Mucosa of rectum (tissue), 2 donors: ENCODE results near the gene INSL3.
A peak's percentile ranks its signal among the peaks of the same experiment; 100 is the strongest.

Experiments used
- H3K27ac ChIP-seq, 2 donors: one replicate each; pipeline ENCODE4 v1.7.0; 2013; ENCODE audit warnings: inconsistent platforms in 2 of 2, low read depth in 2 of 2, low read length in 2 of 2
- H3K27me3 ChIP-seq, 2 donors: one replicate each; pipeline ENCODE4 v1.7.0; 2013; ENCODE audit warnings: low read length in 2 of 2; ENCODE audit not compliant: control insufficient read depth in 2 of 2, insufficient read depth in 2 of 2
- H3K36me3 ChIP-seq, 2 donors: one replicate each; pipeline ENCODE4 v1.7.0; 2013; ENCODE audit warnings: low read length in 2 of 2; ENCODE audit not compliant: control insufficient read depth in 2 of 2, insufficient read depth in 2 of 2
- H3K4me1 ChIP-seq, 2 donors: one replicate each; pipeline ENCODE4 v1.7.0; 2013; ENCODE audit warnings: low read length in 2 of 2, mild to moderate bottlenecking in 1 of 2; ENCODE audit not compliant: control insufficient read depth in 2 of 2, insufficient read depth in 2 of 2
- H3K4me3 ChIP-seq, 2 donors: one replicate each; pipeline ENCODE4 v1.7.0; 2013; ENCODE audit warnings: low read length in 2 of 2
- H3K9ac ChIP-seq, 2 donors: one replicate each; pipeline ENCODE4 v1.7.0; 2013; ENCODE audit warnings: low read length in 2 of 2, low read depth in 1 of 2, mild to moderate bottlenecking in 1 of 2
- H3K9me3 ChIP-seq, 2 donors: one replicate each; pipeline ENCODE4 v1.7.0; 2013; ENCODE audit warnings: low read length in 2 of 2; ENCODE audit not compliant: control insufficient read depth in 2 of 2
- donor health status: healthy.
- donor health status: Normal muscosa, but diverticular disease.

INSL3 gene

DNA sequence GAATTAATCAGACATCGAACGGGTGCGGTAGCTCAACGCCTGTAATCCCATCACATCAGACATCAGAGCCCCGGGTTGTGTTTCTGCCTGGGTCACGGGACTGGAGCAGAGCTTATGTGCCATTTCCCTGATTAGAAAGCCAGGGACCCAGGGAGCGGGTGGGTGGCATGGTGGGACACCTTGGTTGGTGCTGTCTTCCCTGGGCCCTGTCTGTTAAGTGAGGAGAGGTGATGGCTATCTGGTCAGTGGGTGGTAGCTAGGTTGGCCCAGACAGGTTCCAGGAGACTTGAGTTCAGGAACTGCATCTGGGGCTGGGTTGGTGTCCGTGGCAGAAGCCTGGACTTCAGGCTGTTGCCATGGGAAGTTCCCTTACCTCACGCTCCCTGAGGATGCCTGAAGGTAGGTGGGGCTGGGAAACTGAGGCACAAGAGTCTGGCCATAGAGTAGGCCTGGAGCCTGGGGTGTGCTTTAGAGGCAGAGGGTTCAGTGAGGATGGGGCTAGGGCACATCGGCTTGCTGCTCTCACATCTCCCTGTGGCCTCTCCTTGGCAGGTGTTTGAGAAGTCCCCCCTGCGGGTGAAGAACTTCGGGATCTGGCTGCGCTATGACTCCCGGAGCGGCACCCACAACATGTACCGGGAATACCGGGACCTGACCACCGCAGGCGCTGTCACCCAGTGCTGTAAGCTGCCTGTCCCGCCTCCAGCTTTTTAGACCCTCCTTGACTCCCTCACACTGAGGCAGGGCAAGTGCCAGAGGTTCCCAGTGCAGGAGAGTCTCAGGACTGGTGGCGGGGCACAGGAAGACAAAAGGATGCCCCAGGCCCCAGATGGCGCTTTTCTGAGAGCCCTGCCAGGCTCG, 40.5 kb upstream of the INSL3 start:
- Histone ChIP-seq H3K4me3 (peak overlapping the region; percentile 37 to 100), H3K27me3 (no peaks in the 10 kb centered on the region), H3K4me1 (peaks cover 42 to 53% of the 10 kb centered on the region in 2 donors), H3K9me3 (no peaks in the 10 kb centered on the region), H3K9ac (peak overlapping the region in 1 of 2 donors; percentile 88), H3K27ac (peak overlapping the region; percentile 6 to 17), H3K36me3 (peaks cover 28 to 42% of the 10 kb centered on the region in 2 donors)

DNA sequence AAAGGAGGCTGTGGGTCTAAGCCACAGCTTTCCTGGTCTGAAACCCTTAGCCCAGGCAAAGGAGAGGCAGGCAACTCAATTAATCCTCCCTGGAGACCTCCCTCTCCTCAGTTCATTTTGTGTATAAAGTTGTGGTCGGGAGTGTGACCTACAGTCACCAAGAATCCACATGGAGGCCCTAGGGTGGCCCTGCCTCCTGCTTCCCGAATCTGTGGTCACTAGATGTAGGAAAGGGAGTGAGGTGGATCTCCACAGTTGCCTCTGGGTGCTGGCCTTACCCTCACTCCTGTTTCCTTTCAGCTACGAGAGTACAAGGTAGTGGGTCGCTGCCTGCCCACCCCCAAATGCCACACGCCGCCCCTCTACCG, 39.7 kb upstream of the INSL3 start:
- peak overlapping the region; percentile 88 to 93 for H3K9ac ChIP-seq
- H3K27ac ChIP-seq, result peak overlapping the region in 1 of 2 donors; percentile 77
- H3K27me3 ChIP-seq, result no peaks in the 10 kb centered on the region
- H3K36me3 ChIP-seq, result peaks cover 28 to 42% of the 10 kb centered on the region in 2 donors
- peak overlapping the region; percentile 85 to 100 for H3K4me3 ChIP-seq
- no peaks in the 10 kb centered on the region for H3K9me3 ChIP-seq
- peaks cover 40 to 49% of the 10 kb centered on the region in 2 donors for H3K4me1 ChIP-seq

GRCh38 chr19:17860331-17860992, 39.1 kb upstream of the INSL3 start:
- H3K4me1 ChIP-seq, result peaks cover 36 to 45% of the 10 kb centered on the region in 2 donors

GRCh38 chr19:17859533-17860330, 38.4 kb upstream of the INSL3 start, which contains the start of gene RPL18A:
Gene RPL18A, plus strand, starts transcription at chr19:17859910. Its CDS starts 47 bp downstream, at chr19:17859957.
- H3K36me3 ChIP-seq, result peaks cover 28 to 39% of the 10 kb centered on the region in 2 donors
- H3K9ac ChIP-seq, result peak within 1 kb of the TSS; percentile 88 to 93
- peak within 1 kb of the TSS; percentile 77 to 83 for H3K27ac ChIP-seq
- no peaks in the 10 kb centered on the region for H3K27me3 ChIP-seq
- H3K9me3 ChIP-seq, result no peaks in the 10 kb centered on the region
- H3K4me3 ChIP-seq, result peak within 1 kb of the TSS; percentile 85 to 100
- H3K4me1 ChIP-seq, result peaks cover 31 to 39% of the 10 kb centered on the region in 2 donors

More at GRCh38 chr19:17860331-17860992, 39.1 kb upstream of the INSL3 start:
- Histone ChIP-seq H3K9ac (peak overlapping the region; percentile 88 to 93), H3K27ac (peak overlapping the region; percentile 77 to 83), H3K9me3 (no peaks in the 10 kb centered on the region), H3K4me3 (peak overlapping the region; percentile 85 to 100), H3K27me3 (no peaks in the 10 kb centered on the region), H3K36me3 (peaks cover 28 to 42% of the 10 kb centered on the region in 2 donors)

- Histone ChIP-seq H3K36me3 (no peaks in the 10 kb centered on the region), H3K9ac (no peak overlapping the region), H3K27me3 (peaks cover 0 to 2% of the 10 kb centered on the region in 2 donors), H3K9me3 (no peaks in the 10 kb centered on the region), H3K4me3 (no peak overlapping the region), H3K4me1 (peaks cover 4 to 6% of the 10 kb centered on the region in 2 donors), H3K27ac (no peak overlapping the region)
Observed at GRCh38 chr19:17855280-17856152, 34.2 kb upstream of the INSL3 start.

GRCh38 chr19:17854061-17854460, 32.7 kb upstream of the INSL3 start:
- Histone ChIP-seq H3K4me1 (peaks cover under 1 to 7% of the 10 kb centered on the region in 2 donors), H3K9ac (no peak overlapping the region), H3K36me3 (no peaks in the 10 kb centered on the region), H3K9me3 (no peaks in the 10 kb centered on the region), H3K4me3 (no peak overlapping the region), H3K27me3 (peaks cover 0 to 2% of the 10 kb centered on the region in 2 donors), H3K27ac (no peak overlapping the region)

DNA sequence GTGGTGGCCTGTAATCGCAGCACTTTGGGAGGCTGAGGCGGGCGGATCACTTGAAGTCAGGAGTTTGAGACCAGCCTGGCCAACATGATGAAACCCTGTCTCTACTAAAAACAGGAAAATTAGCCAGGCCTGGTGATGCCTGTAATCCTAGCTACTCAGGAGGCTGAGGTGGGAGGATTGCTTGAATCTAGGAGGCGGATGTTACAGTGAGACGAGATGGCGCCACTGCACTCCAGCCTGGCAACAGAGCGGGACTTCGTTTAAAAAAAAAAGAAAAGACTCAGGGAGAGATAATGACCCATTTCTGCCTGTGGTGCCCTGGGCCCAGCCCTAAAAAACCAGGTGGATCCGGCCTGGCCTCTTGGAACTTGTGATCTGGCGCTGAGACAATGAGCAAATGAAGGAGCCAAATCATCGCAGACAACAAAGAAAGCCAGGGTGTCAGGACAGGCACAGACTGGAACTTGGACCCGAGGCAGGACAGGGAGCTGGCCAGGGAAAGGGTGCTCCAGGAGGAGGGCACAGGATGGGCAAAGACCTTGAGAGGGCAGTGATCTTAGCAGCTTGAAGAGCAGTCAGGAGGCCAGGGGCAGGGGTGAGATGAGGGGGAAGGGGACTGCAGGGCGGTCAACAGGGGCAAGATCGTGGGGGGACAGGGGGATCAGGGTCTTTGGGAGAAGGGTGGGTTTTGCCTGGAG, 27.4 kb upstream of the INSL3 start:
- H3K27me3 ChIP-seq, result peaks cover 0 to 3% of the 10 kb centered on the region in 2 donors
- no peaks in the 10 kb centered on the region for H3K9me3 ChIP-seq
- no peak overlapping the region for H3K4me3 ChIP-seq
- peak overlapping the region in 1 of 2 donors; percentile 86 for H3K27ac ChIP-seq
- H3K4me1 ChIP-seq, result peaks cover 0 to 9% of the 10 kb centered on the region in 2 donors
- H3K9ac ChIP-seq, result no peak overlapping the region
- no peaks in the 10 kb centered on the region for H3K36me3 ChIP-seq

- Histone ChIP-seq H3K9me3 (no peaks in the 10 kb centered on the region), H3K36me3 (no peaks in the 10 kb centered on the region), H3K9ac (peak within 1 kb of the TSS in 1 of 2 donors; percentile 32), H3K27ac (peak within 1 kb of the TSS; percentile 59 to 86), H3K4me1 (peaks cover 0 to 9% of the 10 kb centered on the region in 2 donors), H3K4me3 (peak within 1 kb of the TSS; percentile 11 to 54), H3K27me3 (peaks cover 1 to 2% of the 10 kb centered on the region in 2 donors)
Observed at GRCh38 chr19:17847538-17848366, 26.4 kb upstream of the INSL3 start, which contains the start of gene JAK3. Gene JAK3, minus strand, starts transcription at chr19:17847982. Its CDS starts 3,565 bp downstream, at chr19:17844417.
